ENCODE data around the gene TRPV4. TPM values are rescaled to one million over a fixed set of nuclear protein-coding genes. Genes with fewer than 3 reads are reported as not detected.

The TRPV4 gene
- total RNA-seq, 2 experiments from 2014 or later: 2.1 TPM; not detected in 1

GRCh38 chr12:109827566-109828550 lies 5.3 kb downstream of the TRPV4 start:
- Histone ChIP-seq H3K4me1 (ENCODE audit: insufficient read depth, low read length, poor library complexity, severe bottlenecking) (no peaks in the 10 kb centered on the region), H3K4me2 (ENCODE audit: low read length) (no peak overlapping the region), H3K9me2 (ENCODE audit: insufficient read depth, low read length) (no peaks in the 10 kb centered on the region), H2AFZ (ENCODE audit: low read length) (no peak overlapping the region), H3K79me2 (ENCODE audit: insufficient read depth, low read depth, low read length) (no peaks in the 10 kb centered on the region), H3K36me3 (ENCODE audit: insufficient read depth, low read length) (no peaks in the 10 kb centered on the region), H3K9me3 (ENCODE audit: low read length) (no peaks in the 10 kb centered on the region), H3K27ac (ENCODE audit: low read depth, low read length, poor library complexity, severe bottlenecking) (no peak overlapping the region), H4K20me1 (ENCODE audit: insufficient read depth, low read length) (no peaks in the 10 kb centered on the region), H3K4me3 (ENCODE audit: low read depth, low read length, poor library complexity, severe bottlenecking) (no peak overlapping the region)
- CTCF ChIA-PET (ENCODE audit: unreplicated experiment): no interaction called here
- TF ChIP-seq EZH2phosphoT487 (IDR thresholded peaks at IDR 0.05; ENCODE audit: borderline replicate concordance, low read depth, low read length): no peak
- TF ChIP-seq CTCF (conservative IDR thresholded peaks at IDR 0.05; ENCODE audit: low read length): no peak
- POLR2A ChIA-PET: no interaction called here
- BruUV-seq (replicated peaks): no TSS peak
- intact Hi-C loops (cut with micrococcal nuclease; ENCODE audit: unreplicated experiment): no loop called here
- DNase-seq (ENCODE audit: low spot score): no peak

GRCh38 chr12:109827080-109827479 lies 6.1 kb downstream of the TRPV4 start:
- Histone ChIP-seq H3K4me1 (ENCODE audit: insufficient read depth, low read length, poor library complexity, severe bottlenecking) (no peaks in the 10 kb centered on the region), H3K4me3 (ENCODE audit: low read depth, low read length, poor library complexity, severe bottlenecking) (no peak overlapping the region), H4K20me1 (ENCODE audit: insufficient read depth, low read length) (no peaks in the 10 kb centered on the region), H3K79me2 (ENCODE audit: insufficient read depth, low read depth, low read length) (no peaks in the 10 kb centered on the region), H3K4me2 (ENCODE audit: low read length) (no peak overlapping the region), H2AFZ (ENCODE audit: low read length) (no peak overlapping the region), H3K27ac (ENCODE audit: low read depth, low read length, poor library complexity, severe bottlenecking) (no peak overlapping the region), H3K36me3 (ENCODE audit: insufficient read depth, low read length) (no peaks in the 10 kb centered on the region), H3K9me2 (ENCODE audit: insufficient read depth, low read length) (no peaks in the 10 kb centered on the region), H3K9me3 (ENCODE audit: low read length) (no peaks in the 10 kb centered on the region)
- intact Hi-C loops (cut with micrococcal nuclease; ENCODE audit: unreplicated experiment): no loop called here
- CTCF ChIA-PET (ENCODE audit: unreplicated experiment): no interaction called here
- POLR2A ChIA-PET: no interaction called here
- no TSS peak for BruUV-seq (replicated peaks)
- no peak for DNase-seq (ENCODE audit: low spot score)
- TF ChIP-seq CTCF (conservative IDR thresholded peaks at IDR 0.05; ENCODE audit: low read length) (no peak), EZH2phosphoT487 (IDR thresholded peaks at IDR 0.05; ENCODE audit: borderline replicate concordance, low read depth, low read length) (no peak)

GRCh38 chr12:109824731-109825130 lies 8.5 kb downstream of the TRPV4 start:
- no TSS peak for BruUV-seq (replicated peaks)
- no peaks in the 10 kb centered on the region for H3K9me2 ChIP-seq (ENCODE audit: insufficient read depth, low read length)
- no peaks in the 10 kb centered on the region for H4K20me1 ChIP-seq (ENCODE audit: insufficient read depth, low read length)
- ChIA-PET CTCF (ENCODE audit: unreplicated experiment) (no interaction called here), POLR2A (no interaction called here)
- TF ChIP-seq CTCF (conservative IDR thresholded peaks at IDR 0.05; ENCODE audit: low read length): no peak
- no peak for TF ChIP-seq EZH2phosphoT487 (IDR thresholded peaks at IDR 0.05; ENCODE audit: borderline replicate concordance, low read depth, low read length)
- H3K79me2 ChIP-seq (ENCODE audit: insufficient read depth, low read depth, low read length): no peaks in the 10 kb centered on the region
- no peak overlapping the region for H3K27ac ChIP-seq (ENCODE audit: low read depth, low read length, poor library complexity, severe bottlenecking)
- H3K4me2 ChIP-seq (ENCODE audit: low read length): no peak overlapping the region
- no peaks in the 10 kb centered on the region for H3K36me3 ChIP-seq (ENCODE audit: insufficient read depth, low read length)
- H2AFZ ChIP-seq (ENCODE audit: low read length): no peak overlapping the region
- no peak for DNase-seq (ENCODE audit: low spot score)
- H3K4me3 ChIP-seq (ENCODE audit: low read depth, low read length, poor library complexity, severe bottlenecking): no peak overlapping the region
- intact Hi-C loops (cut with micrococcal nuclease; ENCODE audit: unreplicated experiment): no loop called here
- no peaks in the 10 kb centered on the region for H3K4me1 ChIP-seq (ENCODE audit: insufficient read depth, low read length, poor library complexity, severe bottlenecking)
- no peaks in the 10 kb centered on the region for H3K9me3 ChIP-seq (ENCODE audit: low read length)

All from OCI-LY7 (cell line).